ENCODE results near the gene WDFY4. TPM values are rescaled to one million over a fixed set of nuclear protein-coding genes. Genes with fewer than 3 reads are reported as not detected.

The WDFY4 gene
- total and polyA plus RNA-seq, 4 donors, result 0.57 to 7.1 (median 2.0) TPM

- Histone ChIP-seq H3K27me3 (ENCODE audit: control insufficient read depth in 4 of 4, insufficient read depth in 4 of 4, low read length in 3 of 4) (no peaks in the 10 kb centered on the region), H3K4me3 (ENCODE audit: low read depth in 1 of 3, low read length in 3 of 3) (no peak overlapping the region), H3K9ac (ENCODE audit: low read depth in 1 of 2, low read length in 2 of 2) (no peak overlapping the region), H3K9me3 (ENCODE audit: control insufficient read depth in 4 of 4, low read length in 3 of 4) (no peaks in the 10 kb centered on the region), H3K36me3 (ENCODE audit: control insufficient read depth in 4 of 4, insufficient read depth in 3 of 4, low read depth in 1 of 4, low read length in 3 of 4) (no peaks in the 10 kb centered on the region), H3K4me1 (ENCODE audit: control insufficient read depth in 4 of 4, insufficient read depth in 4 of 4, low read length in 3 of 4) (no peaks in the 10 kb centered on the region), H3K27ac (ENCODE audit: low read depth in 1 of 2, low read length in 2 of 2) (no peak overlapping the region)
- TF ChIP-seq SP1 (IDR thresholded peaks at IDR 0.05), result no peak
- 81% methylated on average over 9 of the region's 9 CpGs for WGBS
- DNase-seq (ENCODE audit: low spot score), result no peak
Measured at GRCh38 chr10:48700493-48700892, 15.8 kb downstream of the WDFY4 start.

- 57% methylated on average over 8 of the region's 8 CpGs for whole genome bisulfite sequencing
- no peak for TF ChIP-seq ZBTB33 (IDR thresholded peaks at IDR 0.05)
- TF ChIP-seq NR2F2 (IDR thresholded peaks at IDR 0.05), result no peak
- no peak for TF ChIP-seq ATF3 (IDR thresholded peaks at IDR 0.05)
- TF ChIP-seq EGR1 (IDR thresholded peaks at IDR 0.05; ENCODE audit: low read depth in 2 of 2), result no peak
- TF ChIP-seq SP1 (IDR thresholded peaks at IDR 0.05), result no peak
- TF ChIP-seq TAF1 (conservative IDR thresholded peaks at IDR 0.05), result no peak
- TF ChIP-seq GABPA (IDR thresholded peaks at IDR 0.05 in 1 of 2, conservative IDR thresholded peaks at IDR 0.05 in 1 of 2), result no peak
- no peak for TF ChIP-seq CTCF (IDR thresholded peaks at IDR 0.05; ENCODE audit: low read depth, low read length, missing input control)
- TF ChIP-seq FOXA2 (IDR thresholded peaks at IDR 0.05), result no peak
- TF ChIP-seq REST (IDR thresholded peaks at IDR 0.05), result no peak
- TF ChIP-seq YY1 (IDR thresholded peaks at IDR 0.05), result no peak
- TF ChIP-seq MAX (IDR thresholded peaks at IDR 0.05), result no peak
- TF ChIP-seq HNF4G (IDR thresholded peaks at IDR 0.05), result no peak
- no peak for TF ChIP-seq HNF4A (conservative IDR thresholded peaks at IDR 0.05)
- TF ChIP-seq RAD21 (IDR thresholded peaks at IDR 0.05), result no peak
- no peak for TF ChIP-seq JUND (IDR thresholded peaks at IDR 0.05)
- TF ChIP-seq FOXA1 (IDR thresholded peaks at IDR 0.05), result no peak
Measured at GRCh38 chr10:48701139-48701901, 16.6 kb downstream of the WDFY4 start.

More at GRCh38 chr10:48701139-48701901, 16.6 kb downstream of the WDFY4 start:
- no peak overlapping the region for H3K9ac ChIP-seq (ENCODE audit: low read depth in 1 of 2, low read length in 2 of 2)
- no peaks in the 10 kb centered on the region for H3K27me3 ChIP-seq (ENCODE audit: control insufficient read depth in 4 of 4, insufficient read depth in 4 of 4, low read length in 3 of 4)
- H3K4me1 ChIP-seq (ENCODE audit: control insufficient read depth in 4 of 4, insufficient read depth in 4 of 4, low read length in 3 of 4), result no peaks in the 10 kb centered on the region
- H3K27ac ChIP-seq (ENCODE audit: low read depth in 1 of 2, low read length in 2 of 2), result no peak overlapping the region
- DNase-seq (ENCODE audit: low spot score), result no peak
- no peak overlapping the region for H3K4me3 ChIP-seq (ENCODE audit: low read depth in 1 of 3, low read length in 3 of 3)
- no peaks in the 10 kb centered on the region for H3K9me3 ChIP-seq (ENCODE audit: control insufficient read depth in 4 of 4, low read length in 3 of 4)
- H3K36me3 ChIP-seq (ENCODE audit: control insufficient read depth in 4 of 4, insufficient read depth in 3 of 4, low read depth in 1 of 4, low read length in 3 of 4), result no peaks in the 10 kb centered on the region

All from liver (tissue), 9 donors.